Hypothalamus (tissue), 51 donors: ENCODE data around the gene ARHGAP45.

Source experiments
- DNase-seq, 51 donors: peaks; one replicate each; lab custom pipeline; 2025; lab: John Stamatoyannopoulos, UW

The ARHGAP45 gene

GRCh38 chr19:1039646-1040475, 27.1 kb upstream of the ARHGAP45 start, which contains the start of gene ABCA7:
Gene ABCA7 (plus strand): TSS chr19:1040107. CDS start chr19:1041362, 1,255 bp downstream.
- DNase-seq = peak; percentile 27 to 96 (median 91)

DNA sequence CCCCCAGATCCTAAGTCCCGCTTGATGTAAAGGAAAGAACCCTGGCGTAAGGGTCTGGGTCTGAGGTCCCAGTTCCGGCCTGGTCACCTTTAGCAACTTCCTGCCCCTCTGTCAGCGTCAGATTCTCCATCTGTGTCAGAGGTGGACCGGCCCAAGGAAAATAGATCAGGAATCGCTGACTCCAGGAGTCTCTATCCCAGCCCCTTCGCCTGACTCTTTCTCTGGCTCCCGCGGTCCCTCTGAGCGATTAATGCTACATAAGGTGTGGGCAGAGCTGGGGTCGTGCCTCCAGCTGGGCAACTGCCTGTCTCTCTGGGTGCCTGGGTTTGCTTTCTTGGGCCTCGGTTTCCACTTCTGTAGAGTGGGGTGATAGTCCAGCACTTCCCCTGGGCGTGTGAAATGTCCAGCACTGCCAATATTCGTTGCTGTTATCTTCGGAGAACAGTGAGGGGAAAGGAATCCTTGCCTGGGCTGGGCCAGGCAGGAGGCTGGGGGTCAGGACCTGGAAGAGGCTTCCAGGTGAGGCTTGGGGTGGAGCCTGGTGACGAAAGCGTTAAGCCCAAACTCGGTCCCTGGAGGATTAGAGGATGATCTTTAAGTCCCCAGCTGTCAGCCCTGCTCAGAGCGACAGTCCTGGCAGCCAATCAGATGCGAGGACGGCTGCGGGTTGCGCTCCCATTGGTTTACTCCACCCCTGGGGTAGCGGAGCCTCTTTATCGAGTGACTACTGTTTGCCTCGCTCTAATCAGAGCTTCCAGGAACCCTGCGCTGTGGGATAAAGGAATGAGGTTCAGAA, 26.3 kb upstream of the ARHGAP45 start:
- DNase-seq = peak; percentile 19 to 89 (median 76)

GRCh38 chr19:1041272-1041834, 25.6 kb upstream of the ARHGAP45 start:
- DNase-seq = no peak

DNA sequence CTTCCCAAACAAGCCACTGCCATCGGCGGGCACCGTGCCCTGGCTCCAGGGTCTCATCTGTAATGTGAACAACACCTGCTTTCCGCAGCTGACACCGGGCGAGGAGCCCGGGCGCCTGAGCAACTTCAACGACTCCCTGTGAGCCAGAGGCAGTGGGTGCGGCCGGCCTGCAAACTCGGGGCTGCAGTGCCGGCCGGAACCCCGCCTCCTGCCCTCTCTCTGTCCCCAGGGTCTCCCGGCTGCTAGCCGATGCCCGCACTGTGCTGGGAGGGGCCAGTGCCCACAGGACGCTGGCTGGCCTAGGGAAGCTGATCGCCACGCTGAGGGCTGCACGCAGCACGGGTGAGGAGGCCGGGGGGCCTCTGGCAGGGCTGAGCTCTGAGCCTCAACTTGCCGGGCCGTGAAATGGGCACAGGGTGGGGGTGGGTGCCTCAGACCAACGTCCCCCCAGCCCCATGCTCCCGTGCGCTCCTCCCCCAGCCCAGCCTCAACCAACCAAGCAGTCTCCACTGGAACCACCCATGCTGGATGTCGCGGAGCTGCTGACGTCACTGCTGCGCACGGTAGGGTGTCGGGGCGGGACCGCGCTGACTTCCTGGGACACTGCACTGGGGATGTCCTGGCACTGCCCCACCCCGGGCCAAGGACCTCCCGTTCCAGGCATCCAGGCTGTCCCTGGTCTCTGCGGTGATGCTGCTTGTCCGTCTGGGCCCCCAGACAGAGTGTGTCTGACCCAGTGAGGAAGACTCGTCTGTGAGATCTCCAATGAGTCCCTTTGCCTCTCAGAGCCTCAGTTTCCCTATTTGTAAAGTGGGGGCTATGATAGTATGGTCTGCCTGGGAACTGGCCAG, 24.9 kb upstream of the ARHGAP45 start:
- no peak for DNase-seq

- DNase-seq = no peak
These were observed 24.1 kb upstream of the ARHGAP45 start for GRCh38 chr19:1042689-1043511.

GRCh38 chr19:1045247-1045603, 21.7 kb upstream of the ARHGAP45 start:
- no peak for DNase-seq

GRCh38 chr19:1046117-1046626, 20.8 kb upstream of the ARHGAP45 start:
- DNase-seq = no peak

DNA sequence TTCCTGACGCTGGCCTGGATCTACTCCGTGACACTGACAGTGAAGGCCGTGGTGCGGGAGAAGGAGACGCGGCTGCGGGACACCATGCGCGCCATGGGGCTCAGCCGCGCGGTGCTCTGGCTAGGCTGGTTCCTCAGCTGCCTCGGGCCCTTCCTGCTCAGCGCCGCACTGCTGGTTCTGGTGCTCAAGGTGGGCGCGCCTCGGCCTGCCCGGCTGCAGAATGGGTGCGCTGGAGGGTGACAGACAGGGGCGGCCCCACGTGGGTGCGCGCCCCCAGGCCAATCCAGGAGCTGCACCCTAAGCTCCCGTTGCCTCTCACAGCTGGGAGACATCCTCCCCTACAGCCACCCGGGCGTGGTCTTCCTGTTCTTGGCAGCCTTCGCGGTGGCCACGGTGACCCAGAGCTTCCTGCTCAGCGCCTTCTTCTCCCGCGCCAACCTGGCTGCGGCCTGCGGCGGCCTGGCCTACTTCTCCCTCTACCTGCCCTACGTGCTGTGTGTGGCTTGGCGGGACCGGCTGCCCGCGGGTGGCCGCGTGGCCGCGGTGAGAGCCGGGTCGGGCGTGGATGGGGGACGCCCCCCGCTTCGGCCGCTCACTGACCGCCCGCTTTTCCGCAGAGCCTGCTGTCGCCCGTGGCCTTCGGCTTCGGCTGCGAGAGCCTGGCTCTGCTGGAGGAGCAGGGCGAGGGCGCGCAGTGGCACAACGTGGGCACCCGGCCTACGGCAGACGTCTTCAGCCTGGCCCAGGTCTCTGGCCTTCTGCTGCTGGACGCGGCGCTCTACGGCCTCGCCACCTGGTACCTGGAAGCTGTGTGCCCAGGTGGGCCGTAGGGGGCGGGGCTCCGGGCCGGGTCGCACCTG, 19.9 kb upstream of the ARHGAP45 start:
- no peak for DNase-seq

DNA sequence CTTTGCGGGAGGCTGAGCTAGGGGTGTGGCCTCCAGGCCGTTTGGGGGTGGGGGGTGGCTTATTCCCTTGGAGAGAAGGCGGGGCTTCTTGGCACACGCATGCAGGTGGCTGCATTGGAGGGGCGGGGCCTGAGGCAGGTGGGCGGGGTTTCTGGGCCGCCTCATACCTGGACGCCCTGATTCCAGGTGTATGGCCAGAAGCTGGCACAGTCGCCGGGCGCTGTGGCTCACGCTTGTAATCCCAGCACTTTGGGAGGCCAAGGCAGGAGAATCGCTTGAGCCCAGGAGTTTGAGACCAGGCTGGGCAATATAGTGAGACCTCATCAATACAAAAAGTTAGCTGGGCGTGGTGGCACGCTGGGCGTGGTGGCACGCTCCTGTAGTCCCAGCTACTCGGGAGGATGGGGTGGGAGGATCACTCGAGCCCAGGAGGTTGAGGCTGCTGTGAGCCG, 19.2 kb upstream of the ARHGAP45 start:
- no peak for DNase-seq

DNA sequence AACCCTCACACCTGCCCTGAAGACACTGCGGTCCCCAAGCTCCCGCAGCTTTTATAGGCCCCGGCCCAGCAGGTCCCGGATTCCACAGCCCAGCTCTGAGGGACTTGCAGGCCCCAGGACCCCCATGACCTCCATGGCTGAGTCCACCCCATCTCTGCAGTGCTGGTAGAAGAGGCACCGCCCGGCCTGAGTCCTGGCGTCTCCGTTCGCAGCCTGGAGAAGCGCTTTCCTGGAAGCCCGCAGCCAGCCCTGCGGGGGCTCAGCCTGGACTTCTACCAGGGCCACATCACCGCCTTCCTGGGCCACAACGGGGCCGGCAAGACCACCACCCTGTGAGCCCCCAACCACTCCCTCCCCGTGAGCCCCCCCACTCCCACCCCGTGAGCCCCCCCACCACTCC, 17.9 kb upstream of the ARHGAP45 start:
- no peak for DNase-seq

GRCh38 chr19:1049800-1050199, 17.2 kb upstream of the ARHGAP45 start:
- DNase-seq = peak in 1 of 51 donors; percentile 17

- DNase-seq = no peak
These were observed 15.8 kb upstream of the ARHGAP45 start for GRCh38 chr19:1050989-1051788.

GRCh38 chr19:1051791-1052190, 15.2 kb upstream of the ARHGAP45 start:
- no peak for DNase-seq

DNA sequence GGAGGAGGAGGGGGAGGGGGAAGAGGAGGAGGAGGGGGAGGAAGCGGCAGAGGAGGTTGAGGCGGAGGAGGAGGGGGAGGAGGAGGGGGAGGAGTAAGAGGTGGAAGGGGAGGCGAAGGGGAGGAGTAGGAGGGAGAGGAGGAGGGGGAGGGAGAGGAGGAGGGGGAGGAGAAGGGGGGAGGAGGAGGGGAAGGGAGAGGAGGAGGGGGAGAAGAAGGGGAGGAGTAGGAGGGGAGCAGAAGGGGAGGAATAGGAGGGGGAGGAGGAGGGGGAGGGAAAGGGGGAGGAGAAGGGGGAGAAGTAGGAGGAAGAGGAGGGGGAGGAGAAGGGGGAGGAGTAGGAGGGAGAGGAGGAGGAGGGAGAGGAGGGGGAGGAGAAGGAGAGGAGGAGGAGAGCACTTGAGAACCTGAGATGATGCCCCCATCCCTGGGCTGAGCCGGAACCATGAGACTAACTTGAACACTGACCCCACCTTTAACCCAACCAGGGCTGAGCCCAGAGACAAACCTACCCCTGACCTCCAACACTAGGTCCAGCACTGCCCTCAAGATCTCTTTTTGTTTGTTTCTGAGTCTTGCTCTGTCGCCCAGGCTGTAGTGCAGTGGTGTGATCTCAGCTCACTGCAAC, 14.5 kb upstream of the ARHGAP45 start:
- no peak for DNase-seq

DNA sequence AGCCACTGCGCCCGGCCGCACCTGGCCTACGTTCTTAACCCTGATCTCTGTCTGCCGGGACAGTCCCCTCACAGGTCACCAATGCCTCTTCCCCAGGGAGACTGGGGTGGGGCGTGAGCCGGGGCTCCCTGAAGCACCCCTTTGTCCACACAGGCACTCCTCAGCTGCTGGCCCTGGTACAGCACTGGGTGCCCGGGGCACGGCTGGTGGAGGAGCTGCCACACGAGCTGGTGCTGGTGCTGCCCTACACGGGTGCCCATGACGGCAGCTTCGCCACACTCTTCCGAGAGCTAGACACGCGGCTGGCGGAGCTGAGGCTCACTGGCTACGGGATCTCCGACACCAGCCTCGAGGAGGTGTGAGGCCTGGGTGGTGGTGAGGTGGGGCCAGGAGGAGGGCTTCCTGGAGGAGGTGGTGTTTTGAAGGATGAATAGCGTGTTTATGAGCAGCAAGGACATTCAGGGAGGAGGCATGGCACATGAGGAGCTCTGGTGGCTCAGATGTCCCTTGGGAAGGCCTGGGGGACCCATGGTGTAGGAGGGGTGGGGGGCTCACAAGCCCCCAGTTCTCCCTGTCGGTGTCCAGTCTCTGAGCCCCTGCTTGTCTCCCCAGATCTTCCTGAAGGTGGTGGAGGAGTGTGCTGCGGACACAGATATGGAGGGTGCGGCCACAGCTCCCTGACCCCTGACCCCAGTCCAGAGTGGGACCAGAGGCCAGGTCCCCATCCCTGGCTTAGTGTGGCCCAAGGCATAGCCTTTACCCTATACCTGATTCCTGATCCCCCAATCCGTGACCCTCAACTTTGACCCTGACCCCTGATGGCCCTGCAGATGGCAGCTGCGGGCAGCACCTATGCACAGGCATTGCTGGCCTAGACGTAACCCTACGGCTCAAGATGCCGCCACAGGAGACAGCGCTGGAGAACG, 13.5 kb upstream of the ARHGAP45 start:
- DNase-seq = no peak
